Stimulated activated CD4-positive, alpha-beta T cell treated with anti-CD3 and anti-CD28 coated beads, Interleukin-12 subunit alpha, Interleukin-12 subunit beta, amount 100 ng/mL, for 48 hours (primary cell): ENCODE measurements around the gene ACER3.
"Not testable (repeated sequence)": the region's sequence is repeated elsewhere in the genome, so short reads cannot be mapped to it uniquely, and the experiment has no call there.

ENCODE experiments used
- DNase-seq, 3 donors: peaks; one replicate each; pipeline ENCODE4 v3.0.0-alpha.2; 2020; ENCODE audit warnings: low read depth in 2 of 3, low spot score in 1 of 3

ACER3 gene

DNA sequence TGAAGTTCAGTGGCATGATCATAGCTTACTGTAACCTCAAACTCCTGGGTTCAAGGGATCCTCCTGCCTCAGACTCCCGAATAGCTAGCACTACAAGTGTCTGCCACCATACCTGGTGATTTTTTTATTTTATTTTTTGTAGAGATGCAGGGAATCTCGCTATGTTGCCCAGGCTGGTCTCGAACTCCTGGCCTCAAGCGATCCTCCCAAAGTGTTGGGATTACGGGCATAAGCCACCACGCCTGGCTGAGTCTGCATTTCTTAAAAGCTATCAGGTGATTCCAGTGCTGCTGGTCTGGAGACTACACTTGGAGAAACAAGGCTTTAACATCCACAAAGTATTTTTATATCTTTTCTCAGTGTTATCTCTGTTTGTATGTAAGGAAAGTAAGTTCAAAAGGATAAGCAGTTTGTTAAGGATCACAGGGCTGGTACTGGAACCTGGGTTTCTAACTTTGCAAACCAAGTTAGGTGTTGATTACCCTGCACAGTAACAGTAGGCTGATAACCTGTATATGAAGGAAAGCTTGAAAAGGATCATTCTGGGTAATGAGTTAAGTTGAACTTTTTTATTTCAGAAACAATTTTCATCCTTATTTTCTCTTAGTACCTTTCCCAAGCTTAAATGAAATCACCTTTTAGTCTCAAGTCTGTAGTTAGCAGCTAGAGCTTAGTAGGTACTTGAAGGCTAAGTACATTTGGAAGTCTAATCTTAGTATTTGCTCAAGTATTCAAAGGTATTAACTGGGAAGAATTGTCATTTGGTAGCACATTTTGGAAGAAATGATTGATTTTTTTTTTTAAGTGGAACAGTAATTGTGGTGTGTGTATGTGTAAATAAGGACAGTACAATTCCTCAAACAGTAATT, 12.5 kb downstream of the ACER3 start:
- no peak for DNase-seq

DNA sequence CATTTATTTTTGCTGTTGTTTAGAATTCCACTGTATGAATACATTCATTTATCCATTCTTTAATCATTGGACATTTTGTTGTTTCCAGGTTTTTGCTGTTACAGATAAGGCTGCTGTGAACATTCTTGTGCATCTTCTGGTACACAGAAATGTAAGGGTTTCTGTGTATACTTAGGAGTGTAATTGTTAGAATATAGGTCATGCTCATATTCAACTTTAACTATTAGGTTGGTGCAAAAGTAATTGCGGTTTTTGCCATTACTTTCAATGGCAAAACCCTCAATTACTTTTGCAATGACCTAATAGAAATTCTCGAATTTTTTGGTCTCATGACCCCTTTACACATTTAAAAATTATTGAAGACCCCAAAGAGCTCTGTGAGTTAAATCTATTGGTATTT, 17.3 kb downstream of the ACER3 start:
- DNase-seq = no peak

DNA sequence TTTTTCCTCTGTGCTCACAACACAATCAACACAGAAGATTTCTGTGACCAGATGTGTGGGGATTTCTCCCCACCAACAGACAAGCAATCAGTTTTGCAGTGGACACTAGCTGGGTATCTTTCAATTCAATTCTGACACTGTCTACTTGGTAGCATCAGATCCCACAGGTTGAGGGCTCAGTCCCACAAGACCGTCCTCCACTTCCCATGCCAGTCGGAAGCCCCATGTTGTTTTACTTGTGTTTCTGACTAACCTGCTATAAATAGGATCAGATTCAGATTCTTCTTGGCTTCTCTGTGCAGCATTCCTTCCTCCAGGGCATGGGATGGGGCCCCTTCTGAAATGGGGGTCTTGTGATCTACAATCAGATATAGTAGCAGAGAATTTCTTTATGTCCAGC, 19.6 kb downstream of the ACER3 start:
- no peak for DNase-seq

DNA sequence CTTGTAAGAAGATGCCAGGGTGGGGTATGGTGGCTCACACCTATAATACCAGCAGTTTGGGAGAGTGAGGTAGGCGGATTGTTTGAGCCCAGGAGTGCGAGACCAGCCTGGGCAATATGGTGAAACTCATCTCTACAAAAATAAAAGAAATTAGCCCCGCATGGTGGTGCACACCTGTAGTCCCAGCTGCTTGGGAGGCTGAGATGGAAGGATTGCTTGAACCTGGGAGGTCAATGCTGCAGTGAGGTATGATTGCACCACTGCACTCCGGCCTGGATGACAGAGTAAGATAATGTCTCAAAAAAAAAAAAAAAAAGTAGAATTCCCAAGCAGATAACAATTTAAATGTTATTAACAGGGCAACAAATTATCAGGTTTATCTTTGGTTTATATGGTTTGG, 20.2 kb downstream of the ACER3 start:
- DNase-seq = no peak

DNA sequence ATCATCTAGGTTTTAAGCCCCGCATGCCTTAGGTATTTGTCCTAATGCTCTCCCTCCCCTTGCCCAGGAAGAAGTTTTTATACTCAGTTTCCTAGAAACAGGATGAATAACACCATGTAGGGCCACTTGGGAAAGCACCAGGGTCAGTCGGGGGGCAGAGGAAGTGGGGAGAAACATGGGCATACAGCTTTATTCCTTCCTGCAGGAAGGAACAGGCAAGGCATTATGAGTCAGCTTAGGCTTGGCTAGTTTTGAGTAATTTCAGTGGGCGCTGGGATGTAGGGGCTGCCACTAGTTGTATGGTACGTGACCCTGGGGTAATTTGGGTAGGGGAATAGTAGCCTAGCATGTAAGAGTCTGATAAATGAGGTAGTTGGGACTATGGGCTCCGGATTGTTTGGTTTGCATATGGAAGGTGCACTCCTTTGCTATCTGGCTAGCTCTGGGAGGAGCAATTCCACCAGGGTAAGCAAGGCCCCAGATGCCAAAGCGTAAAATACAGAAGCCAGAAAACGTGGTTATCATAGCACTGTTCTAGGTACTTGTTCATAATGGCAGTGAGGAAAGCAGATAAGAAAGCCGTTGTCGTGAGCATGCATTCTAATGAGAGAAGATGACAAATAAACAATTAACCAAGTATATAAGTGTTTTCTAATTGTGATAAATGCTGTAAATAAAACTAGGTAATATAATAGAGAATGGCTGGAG, 24.8 kb downstream of the ACER3 start:
- DNase-seq = no peak

DNA sequence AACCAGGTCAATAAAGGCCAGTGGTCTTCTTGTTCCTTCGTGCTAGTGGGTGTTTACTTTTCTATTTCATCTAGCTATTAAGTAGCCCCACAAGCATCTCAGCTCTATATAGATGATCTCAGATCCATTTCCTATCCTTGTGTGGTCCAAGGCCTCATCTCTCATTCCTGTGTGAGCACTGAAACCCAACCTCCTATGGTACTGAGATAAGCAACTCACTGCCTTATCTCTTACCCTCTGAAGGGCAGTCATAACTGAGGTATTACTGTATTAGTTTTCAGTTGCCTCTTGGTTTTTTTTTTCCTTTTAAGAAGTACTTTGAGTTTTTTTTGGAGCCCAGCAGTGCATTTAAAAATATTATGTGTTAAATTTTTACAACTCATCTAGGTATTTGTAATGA, 28.3 kb downstream of the ACER3 start:
- DNase-seq = no peak

DNA sequence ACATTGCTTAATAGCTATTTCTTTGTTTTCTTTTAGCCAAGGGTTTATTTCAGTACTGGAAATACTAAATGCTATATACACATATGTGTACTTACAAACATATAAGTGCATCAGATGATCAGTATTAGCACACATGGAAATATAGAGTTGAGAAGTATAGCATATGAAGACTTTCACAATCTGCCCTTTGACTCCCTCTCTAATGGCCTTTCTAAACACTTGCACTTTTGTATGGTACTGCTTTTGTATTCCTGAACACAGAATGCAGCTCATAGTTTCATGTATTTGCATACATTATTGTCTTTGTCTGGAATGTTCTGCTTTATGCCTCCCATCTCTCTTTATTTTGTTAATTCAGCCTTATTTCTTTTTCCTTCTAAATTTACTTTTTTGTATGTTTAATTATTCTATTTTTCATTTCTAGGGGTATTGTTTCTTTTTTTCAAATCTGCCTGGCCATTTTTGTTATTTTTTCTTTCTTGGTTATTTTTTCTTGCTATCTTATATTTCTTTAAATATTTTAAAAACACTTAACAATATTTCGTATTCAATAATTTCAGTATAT, 28.8 kb downstream of the ACER3 start:
- no peak for DNase-seq

DNA sequence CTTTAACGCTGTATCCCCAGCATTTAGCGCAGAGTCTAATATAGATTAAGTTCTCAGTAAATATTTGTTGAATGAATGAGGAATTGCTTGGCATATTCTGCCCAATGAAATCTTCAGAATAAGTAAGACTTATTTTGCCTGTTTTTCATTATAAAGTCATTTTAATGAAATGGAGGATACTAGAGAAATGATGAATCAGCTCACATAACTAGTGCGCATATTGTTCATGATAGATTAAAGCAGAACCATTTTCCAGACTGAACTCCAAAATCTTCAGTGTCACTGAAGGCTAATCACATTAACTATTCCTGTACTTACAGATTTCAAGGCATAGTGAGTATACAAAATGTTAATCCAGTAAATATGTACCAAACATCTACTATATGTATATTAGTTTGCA, 29.6 kb downstream of the ACER3 start:
- DNase-seq = no peak

DNA sequence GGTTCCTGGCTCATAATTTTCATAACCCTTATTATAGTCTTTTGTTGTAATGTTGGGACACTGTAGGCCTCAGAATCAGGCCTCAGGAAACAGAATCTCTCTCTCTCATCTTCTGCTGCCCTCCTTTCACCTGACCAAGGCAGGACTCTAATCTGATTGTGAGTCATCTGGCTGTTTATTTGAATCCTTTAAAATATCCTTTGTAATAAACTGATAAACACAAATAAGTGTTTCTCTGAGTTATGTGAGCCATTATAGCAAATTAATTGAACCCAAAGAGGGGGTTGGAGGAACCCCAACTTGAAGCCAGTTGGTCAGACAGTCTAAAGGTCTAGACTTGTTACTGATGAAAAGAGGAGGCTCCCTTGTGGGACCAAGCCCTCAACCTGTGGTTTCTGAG, 30.6 kb downstream of the ACER3 start:
- DNase-seq = no peak

DNA sequence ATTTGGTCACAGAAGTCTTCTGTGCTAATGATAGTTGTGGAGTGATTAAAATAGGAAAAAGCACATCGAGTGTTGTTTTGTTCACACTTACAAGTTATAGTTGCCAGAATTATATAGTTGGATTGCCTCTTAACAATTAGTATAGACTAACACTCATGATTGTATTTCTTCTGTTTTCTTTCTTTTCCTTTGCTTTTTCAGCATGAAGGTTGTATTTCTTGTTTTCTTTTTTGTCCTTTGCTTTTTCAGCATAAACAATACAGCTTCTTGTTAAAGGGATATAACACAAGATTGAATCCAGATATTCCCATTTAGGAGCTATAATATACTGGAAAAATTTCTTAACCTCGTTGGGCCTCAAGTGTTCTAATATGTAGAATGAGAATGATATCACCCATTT, 31.1 kb downstream of the ACER3 start:
- DNase-seq = no peak

DNA sequence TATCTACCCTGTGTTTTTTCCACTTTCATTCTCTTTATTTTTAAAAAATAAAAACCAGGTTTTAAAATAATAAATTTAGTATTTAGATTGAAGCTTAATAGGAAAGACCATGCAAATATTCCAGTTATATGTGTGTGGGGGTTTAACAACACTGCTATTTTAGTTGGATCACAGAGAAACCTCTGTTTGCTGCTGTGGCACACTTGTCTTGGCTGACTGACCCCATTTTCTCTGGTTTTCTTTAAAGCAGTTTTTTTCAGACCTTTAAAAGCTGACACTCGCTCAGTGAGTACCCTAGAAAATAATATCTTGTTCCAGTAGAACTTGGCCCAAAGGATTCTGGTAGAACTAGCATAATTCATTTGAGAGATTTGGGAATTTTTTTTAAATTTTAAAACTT, 31.6 kb downstream of the ACER3 start:
- DNase-seq = no peak

DNA sequence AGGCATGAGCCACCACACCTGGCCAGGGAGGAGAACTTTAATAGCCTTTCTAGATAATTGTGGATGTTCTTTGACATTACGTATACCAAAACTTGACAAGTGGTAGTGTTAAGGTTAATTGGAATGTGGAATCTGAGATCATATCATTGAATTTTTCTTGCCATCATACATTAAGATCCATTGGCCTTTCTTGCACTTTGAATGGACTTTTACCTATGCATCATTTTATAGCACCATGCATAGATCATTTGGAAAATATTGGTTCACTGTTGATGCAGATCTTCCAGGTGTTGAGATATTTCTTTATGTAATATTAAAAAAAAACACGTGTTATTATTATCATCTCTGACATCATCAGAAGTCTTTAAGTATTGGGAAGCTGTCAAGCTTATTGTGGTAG, 36.5 kb downstream of the ACER3 start:
- no peak for DNase-seq

DNA sequence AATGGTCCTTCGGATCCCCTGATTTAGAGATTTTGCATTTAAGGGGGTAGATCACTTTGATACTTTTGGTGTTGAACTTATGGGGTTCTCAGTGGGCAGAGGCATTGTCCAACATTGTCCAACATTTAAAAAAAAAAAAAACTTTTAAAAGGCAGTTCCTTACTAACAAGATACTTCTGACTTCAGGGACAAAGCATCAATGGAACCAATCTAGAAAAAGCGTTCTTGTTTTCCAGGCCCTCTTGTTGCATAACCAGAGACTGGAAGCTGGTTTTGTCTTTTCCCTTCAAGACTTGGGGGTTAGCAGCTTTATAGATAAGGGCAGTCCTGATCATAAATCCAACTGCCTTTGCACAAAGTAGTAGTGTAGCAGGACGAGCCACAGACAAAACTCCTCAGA, 40.4 kb downstream of the ACER3 start:
- no peak for DNase-seq

DNA sequence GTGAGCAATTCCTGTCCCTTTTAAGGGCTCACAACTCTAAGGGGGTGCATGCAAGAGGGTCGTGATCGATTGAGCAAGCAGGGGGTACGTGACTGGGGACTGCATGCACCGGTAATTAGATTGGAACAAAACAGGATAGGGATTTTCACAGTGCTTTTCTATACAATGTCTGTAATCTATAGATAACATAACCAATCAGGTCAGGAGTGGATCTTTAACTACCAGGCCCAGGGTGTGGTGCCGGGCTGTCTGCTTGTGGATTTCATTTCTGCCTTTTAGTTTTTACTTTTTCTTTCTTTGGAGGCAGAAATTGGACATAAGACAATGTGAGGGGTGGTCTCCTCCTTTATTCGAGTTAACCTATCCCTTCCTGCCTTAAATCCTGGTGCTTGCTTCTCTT, 40.9 kb downstream of the ACER3 start:
- DNase-seq = not testable (repeated sequence)

DNA sequence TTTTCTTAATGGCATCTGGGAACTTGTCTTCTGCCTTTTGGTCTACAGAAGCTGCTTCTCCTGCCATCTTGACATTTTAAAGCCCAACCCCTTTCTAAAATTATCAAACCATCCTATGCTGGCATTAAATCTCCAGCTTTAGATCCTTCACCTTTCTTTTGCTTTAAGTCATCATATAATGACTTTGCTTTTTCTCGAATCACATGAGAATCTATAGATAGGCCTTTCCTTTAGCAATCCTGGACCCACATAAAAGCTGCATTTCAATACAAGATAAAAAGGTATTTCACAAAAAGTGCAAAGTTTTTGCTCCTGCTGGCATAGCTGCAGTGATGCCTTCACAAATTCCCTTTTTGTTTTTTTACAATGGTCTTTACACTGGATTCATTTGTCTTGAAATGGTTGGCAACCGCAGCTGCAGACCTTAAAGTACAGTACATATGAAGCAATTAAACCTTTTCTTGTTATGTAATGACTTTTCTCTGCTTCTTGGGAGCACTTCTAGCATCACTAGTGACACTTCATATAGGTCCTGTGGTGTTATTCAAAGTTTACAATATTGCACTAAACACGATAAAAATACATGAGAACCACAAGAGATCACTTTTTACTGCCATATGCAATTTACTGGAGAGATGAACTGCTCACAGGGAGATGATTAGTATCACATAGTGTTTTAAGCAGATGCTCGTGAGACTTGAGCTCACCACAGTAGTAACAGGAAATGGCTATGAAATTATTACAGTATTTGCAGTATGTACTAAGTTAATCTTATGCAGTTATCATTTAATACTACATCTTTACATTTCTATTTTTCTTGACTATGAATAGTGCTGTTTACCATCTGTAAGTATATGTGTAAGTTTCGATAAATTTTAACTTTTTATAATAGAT, 41.6 kb downstream of the ACER3 start:
- DNase-seq = no peak

DNA sequence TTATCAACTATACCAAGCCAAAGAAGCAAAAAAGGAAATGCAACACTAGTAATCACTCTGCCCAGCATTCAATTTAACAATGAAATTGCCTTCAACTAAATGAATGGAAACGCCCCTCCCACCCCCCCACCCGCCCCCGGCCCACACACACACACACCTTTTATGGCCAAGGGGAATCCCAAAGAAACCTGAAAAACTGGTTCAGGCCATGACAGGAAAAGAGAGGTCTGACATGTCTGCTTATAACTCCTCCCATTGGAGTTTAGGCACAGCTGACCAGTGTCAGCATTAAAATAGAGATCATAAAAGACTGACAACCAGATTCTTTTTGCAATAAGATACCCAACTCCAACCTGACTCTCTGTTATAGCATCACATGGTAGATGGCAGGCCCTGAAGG, 42.6 kb downstream of the ACER3 start:
- no peak for DNase-seq

DNA sequence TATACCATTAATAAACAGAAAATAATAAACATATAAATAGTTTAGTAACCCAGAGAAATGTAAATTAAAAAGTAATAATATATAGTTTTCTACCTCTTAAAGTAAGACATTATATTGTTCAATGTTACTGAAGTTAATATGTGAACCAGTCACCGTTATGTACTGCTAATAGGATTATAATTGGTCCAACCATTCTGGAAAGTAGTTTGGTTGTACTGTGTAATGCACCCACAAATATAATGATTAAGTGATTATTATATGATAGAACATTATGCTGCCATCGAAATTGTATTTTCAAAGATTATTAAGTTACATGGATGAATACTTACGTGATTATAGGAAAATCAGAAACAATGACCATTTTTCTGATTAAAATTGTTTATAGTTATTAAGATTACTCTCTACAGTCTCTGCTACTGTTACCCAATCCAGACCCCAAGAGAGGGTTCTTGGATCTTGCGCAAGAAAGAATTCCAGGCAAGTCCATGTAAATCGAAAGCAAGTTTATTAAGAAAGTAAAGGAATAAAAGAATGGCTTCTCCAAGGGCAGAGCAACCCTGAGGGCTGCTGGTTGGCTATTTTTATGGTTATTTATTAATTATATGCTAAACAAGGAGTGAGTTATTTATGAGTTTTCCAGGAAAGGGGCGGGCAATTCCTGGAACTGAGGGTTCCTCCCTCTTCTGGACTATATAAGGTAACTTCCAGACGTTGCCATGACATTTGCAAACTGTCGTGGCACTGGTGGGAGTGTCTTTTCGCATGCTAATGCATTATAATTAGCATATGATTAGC, 50.1 kb downstream of the ACER3 start:
- DNase-seq = no peak

DNA sequence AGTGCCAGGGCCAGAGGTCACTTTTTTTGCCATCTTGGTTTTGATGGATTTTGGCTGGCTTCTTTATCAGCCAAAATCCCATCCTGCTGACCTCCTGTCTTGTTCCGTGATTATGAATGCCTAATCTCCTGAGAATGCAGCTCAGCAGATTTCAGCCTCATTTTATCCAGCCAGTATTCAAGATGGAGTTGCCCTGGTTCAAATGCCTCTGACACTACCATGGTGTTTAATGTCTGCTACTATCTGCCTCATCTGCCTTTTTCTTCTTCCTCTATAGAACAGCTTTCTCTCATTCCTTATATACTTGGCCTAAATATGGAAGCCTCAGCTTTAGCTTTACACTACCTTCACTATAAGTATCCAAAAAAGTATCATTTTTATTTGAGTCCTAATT, 50.7 kb downstream of the ACER3 start:
- no peak for DNase-seq

DNA sequence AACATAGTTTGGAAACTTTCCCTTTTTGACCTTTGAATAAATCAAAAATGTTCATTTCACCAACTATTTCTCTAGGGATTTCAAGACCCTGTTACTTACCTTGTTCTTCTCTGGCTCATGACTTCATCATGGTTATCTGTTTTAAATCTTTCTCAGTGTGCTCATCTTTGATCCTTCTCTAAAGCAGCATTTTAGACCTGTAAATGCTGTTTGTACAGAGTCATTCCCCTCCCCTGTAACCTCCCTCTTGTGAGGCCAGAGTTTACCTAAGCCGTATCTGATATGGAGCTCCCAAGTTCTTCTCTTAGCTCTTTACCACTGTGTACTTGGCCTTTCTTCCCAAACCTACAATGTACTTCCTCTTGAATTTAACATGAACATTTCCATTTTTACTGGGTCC, 56.0 kb downstream of the ACER3 start:
- no peak for DNase-seq

DNA sequence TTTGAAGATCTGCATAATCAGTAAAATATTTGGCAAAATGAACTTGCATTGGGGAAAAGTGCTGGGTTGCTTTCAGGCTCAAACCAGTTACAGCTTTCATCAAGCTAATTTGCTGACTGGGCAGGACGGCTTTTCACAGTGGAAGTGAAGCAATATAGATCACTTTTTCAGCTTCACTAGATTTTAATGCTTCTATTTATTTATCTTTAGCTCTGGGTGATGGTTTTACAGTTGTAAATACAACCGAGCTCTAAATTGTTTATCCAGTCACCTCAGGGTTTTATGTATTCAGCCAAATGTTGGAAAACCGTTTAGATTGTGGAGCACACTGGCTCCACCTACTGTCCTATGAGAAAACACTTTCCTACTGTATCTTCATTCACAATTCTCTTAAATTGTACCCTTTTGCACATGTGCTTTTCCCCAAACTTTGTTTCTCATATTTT, 58.2 kb downstream of the ACER3 start:
- no peak for DNase-seq

DNA sequence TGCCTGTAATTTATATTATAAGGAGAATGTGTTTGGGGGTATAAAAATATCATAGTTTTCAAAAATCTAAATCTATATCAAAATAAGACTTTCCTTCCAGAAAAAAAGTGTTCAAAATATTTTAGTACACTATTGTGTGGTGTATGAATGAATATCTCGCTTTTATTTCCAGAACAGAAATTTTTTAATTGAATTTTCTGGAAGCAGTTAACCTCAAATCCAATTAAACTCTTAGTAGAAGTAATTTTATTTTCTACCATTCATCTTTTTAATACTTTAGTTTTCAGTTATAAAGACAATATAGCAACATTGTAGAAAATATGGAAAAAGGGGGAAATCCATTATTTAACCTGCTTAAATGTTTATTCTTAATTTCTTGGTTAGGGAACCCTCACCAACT, 58.7 kb downstream of the ACER3 start:
- DNase-seq = no peak
